ENCODE data around the gene PI4KB. TPM values are rescaled to one million over a fixed set of nuclear protein-coding genes. Genes with fewer than 3 reads are reported as not detected.

Gene PI4KB
- total and polyA plus RNA-seq, 9 of the 15 experiments (the other 6 are each of a cell fraction or from before 2014, with no cell fraction given), result 3.1 to 65.4 (median 45.1) TPM

DNA sequence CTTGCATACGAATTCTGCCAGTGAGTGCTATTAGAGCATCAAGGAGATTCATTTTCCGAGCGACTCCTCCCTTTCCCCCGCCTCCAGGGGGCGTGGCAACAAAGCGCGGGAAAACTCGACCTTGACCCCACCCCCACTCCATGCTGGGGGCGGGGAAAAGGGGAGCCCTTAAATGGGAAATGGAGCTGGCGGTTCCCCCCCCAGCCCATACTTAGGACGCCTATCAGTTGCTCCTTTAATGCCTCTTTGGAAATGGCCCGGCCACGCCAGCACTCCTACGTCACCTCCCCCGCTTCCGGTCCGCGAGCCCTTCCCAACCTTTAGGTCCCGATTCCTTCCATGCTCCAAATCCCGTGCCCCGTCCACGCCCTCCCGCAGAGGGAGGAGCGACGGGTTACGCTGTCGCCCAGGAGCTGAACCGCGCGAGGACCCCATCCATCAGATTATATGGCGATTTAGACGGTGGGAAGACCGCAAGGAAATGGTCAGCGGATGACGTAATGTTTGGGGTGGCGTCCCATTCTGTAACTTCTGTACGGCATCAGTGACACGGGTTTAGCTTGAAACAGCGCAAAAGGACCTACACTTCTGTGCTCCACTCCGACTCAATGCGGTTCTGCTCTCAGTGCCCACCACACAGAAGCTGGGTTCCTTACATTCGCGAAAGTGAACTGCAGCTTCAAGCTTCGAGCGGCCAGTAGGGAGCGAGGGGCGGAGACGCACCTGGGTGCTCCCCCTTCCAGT lies 45.8 kb downstream of the PI4KB start (continued):
- TF ChIP-seq PRPF4 (IDR thresholded peaks at IDR 0.05; ENCODE audit: insufficient read depth, low read depth, low read length, poor library complexity, severe bottlenecking) (no peak), RFX1 (IDR thresholded peaks at IDR 0.05) (no peak), ZNF263 (CRISPR knock-in tag; IDR thresholded peaks at IDR 0.05; ENCODE audit: borderline replicate concordance) (peak; percentile 65), ZNF232 (CRISPR knock-in tag; IDR thresholded peaks at IDR 0.05) (0 out of 2 replicates have a peak, but pooled peaks have one; percentile 42), GTF3C2 (IDR thresholded peaks at IDR 0.05; ENCODE audit: borderline replicate concordance, extremely low read depth, insufficient read length) (no peak), SUPT5H (IDR thresholded peaks at IDR 0.05) (peak; percentile 95), ZNF316 (IDR thresholded peaks at IDR 0.05) (0 out of 2 replicates have a peak, but pooled peaks have one; percentile 5), EGR1 (conservative IDR thresholded peaks at IDR 0.05) (peak; percentile 97), NFIC (IDR thresholded peaks at IDR 0.05) (peak; percentile 29; the same call in 1 of the 2 replicates), ZNF395 (CRISPR knock-in tag; IDR thresholded peaks at IDR 0.05) (peak; percentile 75), CBX3 (IDR thresholded peaks at IDR 0.05; ENCODE audit: borderline replicate concordance in 1 of 2, low read length in 2 of 2) (peak in 1 of 2 experiments; percentile 65; a peak in 2 of 3 replicates), KLF16 (IDR thresholded peaks at IDR 0.05) (peak; percentile 53), TAF1 (IDR thresholded peaks at IDR 0.05; ENCODE audit: control insufficient read depth, extremely low read depth, insufficient read depth, low read length, severe bottlenecking) (peak; percentile 18), ASH1L (IDR thresholded peaks at IDR 0.05; ENCODE audit: borderline replicate concordance, low read depth, partially characterized antibody) (no peak), FOS (IDR thresholded peaks at IDR 0.05; ENCODE audit: extremely low read depth, insufficient read length) (no peak), NR1H2 (CRISPR knock-in tag; IDR thresholded peaks at IDR 0.05) (peak; percentile 75; the same call in 1 of the 2 replicates), ZNF133 (CRISPR knock-in tag; IDR thresholded peaks at IDR 0.05) (no peak)
- TF ChIP-seq, protein P1, sequence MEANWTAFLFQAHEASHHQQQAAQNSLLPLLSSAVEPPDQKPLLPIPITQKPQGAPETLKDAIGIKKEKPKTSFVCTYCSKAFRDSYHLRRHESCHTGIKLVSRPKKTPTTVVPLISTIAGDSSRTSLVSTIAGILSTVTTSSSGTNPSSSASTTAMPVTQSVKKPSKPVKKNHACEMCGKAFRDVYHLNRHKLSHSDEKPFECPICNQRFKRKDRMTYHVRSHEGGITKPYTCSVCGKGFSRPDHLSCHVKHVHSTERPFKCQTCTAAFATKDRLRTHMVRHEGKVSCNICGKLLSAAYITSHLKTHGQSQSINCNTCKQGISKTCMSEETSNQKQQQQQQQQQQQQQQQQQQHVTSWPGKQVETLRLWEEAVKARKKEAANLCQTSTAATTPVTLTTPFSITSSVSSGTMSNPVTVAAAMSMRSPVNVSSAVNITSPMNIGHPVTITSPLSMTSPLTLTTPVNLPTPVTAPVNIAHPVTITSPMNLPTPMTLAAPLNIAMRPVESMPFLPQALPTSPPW (CRISPR knock-in tag; IDR thresholded peaks at IDR 0.05), result no peak; the same call in none of the 2 replicates
- TF ChIP-seq, protein P2, sequence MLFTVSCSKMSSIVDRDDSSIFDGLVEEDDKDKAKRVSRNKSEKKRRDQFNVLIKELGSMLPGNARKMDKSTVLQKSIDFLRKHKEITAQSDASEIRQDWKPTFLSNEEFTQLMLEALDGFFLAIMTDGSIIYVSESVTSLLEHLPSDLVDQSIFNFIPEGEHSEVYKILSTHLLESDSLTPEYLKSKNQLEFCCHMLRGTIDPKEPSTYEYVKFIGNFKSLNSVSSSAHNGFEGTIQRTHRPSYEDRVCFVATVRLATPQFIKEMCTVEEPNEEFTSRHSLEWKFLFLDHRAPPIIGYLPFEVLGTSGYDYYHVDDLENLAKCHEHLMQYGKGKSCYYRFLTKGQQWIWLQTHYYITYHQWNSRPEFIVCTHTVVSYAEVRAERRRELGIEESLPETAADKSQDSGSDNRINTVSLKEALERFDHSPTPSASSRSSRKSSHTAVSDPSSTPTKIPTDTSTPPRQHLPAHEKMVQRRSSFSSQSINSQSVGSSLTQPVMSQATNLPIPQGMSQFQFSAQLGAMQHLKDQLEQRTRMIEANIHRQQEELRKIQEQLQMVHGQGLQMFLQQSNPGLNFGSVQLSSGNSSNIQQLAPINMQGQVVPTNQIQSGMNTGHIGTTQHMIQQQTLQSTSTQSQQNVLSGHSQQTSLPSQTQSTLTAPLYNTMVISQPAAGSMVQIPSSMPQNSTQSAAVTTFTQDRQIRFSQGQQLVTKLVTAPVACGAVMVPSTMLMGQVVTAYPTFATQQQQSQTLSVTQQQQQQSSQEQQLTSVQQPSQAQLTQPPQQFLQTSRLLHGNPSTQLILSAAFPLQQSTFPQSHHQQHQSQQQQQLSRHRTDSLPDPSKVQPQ (CRISPR knock-in tag; IDR thresholded peaks at IDR 0.05; ENCODE audit: borderline replicate concordance), result no peak
